Epithelial cell of prostate (primary cell): ENCODE data around the gene KCNK4.
"Not testable (repeated sequence)": the region's sequence is repeated elsewhere in the genome, so short reads cannot be mapped to it uniquely, and the experiment has no call there.

Experiments used
- DNase-seq: peaks from one replicate; pipeline ENCODE4 v3.0.0-alpha.2; 2011; ENCODE audit warnings: low read depth, low spot score
- H3K27ac ChIP-seq: fragments of 450-650 bp; 2 replicates; pipeline ENCODE4 v1.5.1; 2017; ENCODE audit warnings: mild to moderate bottlenecking

KCNK4 gene

DNA sequence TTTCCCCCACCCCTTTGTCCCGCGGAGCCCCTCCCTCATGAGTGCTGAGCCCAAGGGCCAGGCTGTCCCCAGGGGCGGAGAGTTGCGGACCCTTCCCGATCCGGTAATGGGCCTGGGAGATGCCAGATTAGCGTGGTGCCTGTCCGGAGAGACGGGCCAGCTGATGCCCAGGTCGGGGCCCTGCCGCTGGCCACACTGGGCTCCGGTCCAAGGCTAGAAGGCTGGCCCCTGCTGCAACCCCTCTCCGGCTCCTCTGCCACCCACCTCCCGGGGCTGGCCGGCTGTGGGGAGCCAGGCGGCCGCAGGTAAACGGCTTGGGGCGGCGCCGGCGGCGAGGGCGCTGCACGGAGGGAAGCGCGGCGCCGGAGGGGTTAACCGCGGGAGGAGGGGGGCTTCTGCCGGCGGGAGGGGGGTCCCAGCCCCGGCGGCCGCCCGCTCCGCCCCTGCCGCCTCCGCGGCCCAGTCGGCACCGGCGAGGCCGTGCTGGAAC, at the start of gene KCNK4:
KCNK4 (plus strand) TSS at position 41 of the 490 bp plus-strand sequence. CDS start 1,717 bp downstream, outside the sequence.
- no peak within 1 kb of the TSS for H3K27ac ChIP-seq
- no peak for DNase-seq

DNA sequence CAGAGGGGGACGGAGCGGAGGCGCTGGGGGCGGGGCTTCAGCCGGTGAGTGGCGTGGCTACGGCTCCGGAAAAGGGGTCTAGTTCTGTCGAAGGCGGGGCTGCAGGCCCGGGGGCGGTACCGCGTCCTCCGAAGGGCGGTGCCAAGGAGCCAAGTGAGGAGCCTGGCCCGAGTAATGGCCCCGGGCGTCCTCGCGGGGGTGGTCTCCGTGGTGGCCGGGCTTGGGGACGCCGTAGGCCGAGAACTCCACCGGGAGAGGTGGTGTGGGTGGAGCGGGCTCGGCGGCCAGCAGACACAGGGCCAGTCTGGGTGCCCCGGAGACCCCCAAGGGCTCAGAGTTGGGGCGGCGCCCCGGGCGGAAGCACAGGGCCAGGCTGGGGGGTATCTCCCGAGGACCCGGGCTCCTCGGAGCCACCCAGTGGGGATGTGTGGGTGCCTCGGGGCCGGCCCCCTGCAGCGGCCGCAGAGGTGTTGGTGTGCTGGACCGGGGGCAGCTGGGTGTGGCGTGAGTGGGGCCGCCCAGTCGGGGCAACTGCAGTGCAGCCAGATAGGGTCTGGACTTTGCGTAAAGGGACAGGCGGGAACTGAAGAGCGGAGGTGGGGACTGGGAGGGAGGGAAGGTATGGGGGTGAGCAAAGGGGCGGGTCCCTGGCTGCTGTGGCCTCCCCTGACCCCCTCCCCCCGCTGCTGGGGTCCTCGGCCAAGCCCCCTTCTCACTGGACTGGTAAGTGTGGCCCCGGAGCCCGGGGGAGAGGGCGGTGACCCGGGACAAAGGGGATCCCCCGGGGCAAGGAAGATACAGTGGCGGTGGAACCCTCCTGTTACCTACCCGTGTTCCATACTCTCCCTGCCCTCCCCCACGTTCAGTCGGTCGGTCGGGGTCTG, 49.4 kb upstream of the KCNK4 start:
- no peak for DNase-seq
- H3K27ac ChIP-seq, result peak overlapping the region; percentile 99

DNA sequence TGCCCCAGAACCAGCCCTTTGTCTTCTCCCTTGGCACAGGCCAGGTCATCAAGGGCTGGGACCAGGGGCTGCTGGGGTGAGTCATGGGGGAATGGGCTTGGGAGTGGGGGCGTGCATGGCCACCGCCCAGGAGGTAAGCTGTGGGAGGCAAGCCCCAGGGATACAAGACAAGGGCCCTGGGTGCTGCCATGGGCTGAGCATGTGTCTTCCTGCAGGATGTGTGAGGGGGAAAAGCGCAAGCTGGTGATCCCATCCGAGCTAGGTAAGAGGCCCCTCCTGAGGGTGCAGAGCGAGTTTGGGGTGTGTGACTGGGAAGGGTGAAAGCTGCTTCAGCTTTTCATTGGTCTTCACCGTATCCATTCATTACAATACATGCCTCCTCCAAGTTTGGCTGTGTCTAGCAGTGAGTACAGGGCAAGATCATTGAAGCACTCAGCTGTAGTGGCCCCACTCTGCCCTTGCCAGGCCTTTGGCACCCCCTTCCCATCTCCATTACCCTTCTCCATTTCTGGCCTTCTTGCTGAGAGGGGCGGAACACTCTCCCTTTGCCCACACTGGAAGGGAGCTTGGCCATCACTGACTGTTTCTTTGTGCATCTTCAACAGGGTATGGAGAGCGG, 47.8 kb upstream of the KCNK4 start:
- H3K27ac ChIP-seq, result peak overlapping the region; percentile 99
- no peak for DNase-seq

DNA sequence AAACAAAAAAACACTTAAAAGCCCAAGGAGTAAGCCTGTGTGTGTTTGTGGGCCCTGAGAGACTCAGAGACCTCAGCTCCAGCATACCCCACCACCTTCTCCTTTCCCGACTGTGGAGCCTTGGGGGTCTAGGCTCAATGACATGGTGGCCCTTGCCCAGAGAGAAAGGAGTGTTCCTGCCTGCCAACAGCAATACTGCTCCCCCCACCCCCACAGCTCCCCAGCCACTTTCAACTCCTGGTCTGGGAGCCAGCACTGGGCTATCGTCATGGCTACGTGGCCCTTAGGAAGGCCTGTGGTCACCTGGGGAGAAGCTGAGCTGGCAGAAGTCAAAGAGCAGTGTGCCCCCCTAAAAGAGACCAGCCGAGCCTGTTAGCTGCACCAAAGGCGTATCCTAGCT, 47.0 kb upstream of the KCNK4 start:
- no peak for DNase-seq
- H3K27ac ChIP-seq, result peak overlapping the region; percentile 99

DNA sequence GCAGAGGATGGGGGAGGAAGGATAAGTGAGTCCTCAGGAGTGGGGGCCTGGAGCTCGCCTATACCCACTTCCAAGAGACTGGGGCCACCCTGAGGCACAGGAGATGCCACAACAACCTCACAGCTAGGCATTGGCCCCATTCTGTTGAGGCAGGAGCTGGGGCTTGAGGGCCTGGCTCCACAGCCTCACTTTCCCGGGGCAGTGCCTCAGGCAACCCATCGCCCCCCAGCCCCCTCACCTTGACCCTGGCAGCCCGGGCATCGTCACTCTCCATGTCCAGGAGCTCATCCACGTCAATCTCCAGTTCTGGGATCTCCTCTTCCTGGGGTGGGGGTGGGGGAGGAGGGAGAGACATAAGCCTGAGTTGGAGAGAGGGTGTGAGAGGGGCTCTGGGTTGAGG, 46.1 kb upstream of the KCNK4 start:
- H3K27ac ChIP-seq, result peak overlapping the region; percentile 99
- DNase-seq, result no peak

DNA sequence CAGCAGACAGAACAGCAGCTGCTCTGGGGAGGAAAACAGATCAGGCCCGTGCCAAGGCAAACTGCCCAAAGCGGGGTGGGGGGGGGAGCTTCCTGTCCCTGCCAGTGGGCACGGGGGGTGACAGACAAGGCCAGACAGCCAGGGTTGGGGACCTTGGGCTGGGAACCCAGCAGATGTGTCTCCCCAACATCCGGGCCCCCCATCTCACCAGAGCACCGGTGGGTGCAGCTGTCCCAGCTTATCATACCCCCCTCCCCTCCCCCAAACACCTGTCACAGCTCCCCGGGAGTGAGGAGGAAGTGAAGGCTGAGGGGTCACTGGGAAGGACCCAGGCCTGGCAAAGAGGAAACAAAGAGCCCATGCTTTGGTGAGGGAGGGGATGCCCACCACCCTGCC, 45.7 kb upstream of the KCNK4 start:
- no peak for DNase-seq
- peak overlapping the region; percentile 99 for H3K27ac ChIP-seq

DNA sequence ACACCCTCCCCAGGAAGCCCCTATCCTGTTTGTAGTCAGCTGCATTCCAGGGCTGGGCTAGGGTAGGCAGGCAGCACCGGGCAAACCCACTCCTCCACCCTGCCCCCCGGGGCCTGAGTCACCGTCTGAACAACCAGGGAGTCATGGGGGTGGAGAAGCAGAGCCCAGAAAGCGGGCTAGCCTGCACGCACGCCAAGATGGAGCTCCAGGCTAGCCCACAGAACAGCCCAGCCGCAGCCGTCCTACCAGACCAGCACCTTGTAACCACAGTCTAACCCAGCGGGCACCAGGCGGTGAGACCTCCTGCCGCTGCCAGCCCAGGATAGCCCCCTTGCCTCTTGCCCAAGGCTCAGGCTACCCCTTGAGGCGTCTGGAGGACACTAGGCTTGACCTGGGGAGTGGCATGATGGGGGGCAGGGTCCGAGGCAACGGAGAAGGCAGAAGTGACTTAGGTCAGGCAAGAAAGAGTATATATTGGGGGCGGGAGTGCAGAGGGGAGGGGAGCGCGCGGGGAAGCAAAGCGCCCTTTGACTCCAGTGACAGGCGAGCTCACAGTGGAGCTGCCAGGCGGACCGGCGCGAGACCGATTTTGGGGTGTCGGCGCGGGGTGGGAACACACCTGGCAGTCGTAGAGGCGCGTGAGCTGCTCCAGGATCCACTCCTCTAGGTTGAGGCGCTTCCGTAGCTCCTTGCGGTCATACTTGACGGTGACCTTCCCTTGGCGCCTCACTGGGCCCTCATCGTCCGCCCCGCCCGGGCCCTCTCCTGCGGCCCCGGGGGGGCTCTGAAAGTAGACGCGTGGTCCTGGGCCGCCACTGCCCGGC, 45.1 kb upstream of the KCNK4 start:
- DNase-seq, result peak; percentile 95
- H3K27ac ChIP-seq, result peak overlapping the region; percentile 99

DNA sequence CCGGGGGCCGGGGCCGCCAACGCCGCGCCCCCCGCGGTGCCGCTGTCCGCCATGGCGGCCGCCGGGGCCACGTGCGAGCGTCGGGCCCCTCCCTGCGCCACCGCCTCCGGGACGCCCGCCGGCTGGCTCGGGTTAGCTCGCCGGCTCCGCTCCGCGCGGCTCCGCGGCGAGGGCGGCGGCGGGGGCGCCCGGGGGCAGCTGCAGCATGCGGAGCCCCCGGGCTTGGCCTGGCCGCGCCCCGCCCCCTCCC, 44.6 kb upstream of the KCNK4 start:
- peak overlapping the region; percentile 99 for H3K27ac ChIP-seq

DNA sequence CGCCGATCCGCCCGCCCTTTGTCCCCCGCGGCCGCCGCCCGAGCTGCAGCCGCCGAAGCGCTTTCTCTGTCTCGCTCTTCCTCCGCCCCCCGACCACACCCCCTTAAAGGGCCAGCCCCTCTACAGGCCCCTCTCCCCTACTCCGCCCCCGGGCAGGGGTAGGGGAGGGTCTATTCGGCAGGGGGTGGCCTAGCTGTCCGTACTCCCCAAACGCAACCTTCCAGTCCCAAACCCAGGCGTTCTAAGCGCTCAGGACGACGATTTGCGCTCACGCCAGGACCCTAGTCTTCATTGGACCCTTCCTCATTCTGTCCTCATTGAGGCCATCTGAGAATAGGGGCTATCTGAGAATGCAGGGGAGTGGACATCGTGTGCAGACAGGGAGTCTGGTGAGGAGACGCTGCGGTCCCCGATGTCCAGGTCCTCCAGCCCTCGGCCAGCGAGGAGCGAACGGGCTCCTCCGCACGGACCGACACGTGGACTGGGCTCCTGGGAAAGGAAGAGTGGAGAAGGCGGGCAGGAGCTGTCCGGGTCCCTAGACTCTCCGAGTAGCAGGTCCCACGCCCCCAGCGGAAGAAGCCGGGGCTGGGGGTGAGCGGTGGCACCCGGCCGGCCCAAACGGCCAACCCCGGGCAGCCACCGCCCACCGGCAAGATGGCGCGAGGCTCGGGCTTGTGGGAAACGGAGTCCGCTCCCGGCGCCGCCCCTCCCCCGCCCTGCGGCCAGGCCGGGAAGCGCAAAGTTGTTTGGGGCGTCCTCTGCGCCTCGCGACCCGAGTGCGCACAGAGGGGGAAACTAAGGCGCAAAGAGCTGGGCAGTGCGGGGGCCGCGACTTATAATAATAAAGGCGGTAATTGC, 44.0 kb upstream of the KCNK4 start, which contains the start of gene PPP1R14B:
PPP1R14B (minus strand) TSS at position 73 of the 858 bp plus-strand sequence. CDS start 270 bp downstream, outside the sequence.
- no peak for DNase-seq
- H3K27ac ChIP-seq, result peak within 1 kb of the TSS; percentile 99

More for the DNA sequence above, 44.6 kb upstream of the KCNK4 start:
- DNase-seq, result not testable (repeated sequence)

DNA sequence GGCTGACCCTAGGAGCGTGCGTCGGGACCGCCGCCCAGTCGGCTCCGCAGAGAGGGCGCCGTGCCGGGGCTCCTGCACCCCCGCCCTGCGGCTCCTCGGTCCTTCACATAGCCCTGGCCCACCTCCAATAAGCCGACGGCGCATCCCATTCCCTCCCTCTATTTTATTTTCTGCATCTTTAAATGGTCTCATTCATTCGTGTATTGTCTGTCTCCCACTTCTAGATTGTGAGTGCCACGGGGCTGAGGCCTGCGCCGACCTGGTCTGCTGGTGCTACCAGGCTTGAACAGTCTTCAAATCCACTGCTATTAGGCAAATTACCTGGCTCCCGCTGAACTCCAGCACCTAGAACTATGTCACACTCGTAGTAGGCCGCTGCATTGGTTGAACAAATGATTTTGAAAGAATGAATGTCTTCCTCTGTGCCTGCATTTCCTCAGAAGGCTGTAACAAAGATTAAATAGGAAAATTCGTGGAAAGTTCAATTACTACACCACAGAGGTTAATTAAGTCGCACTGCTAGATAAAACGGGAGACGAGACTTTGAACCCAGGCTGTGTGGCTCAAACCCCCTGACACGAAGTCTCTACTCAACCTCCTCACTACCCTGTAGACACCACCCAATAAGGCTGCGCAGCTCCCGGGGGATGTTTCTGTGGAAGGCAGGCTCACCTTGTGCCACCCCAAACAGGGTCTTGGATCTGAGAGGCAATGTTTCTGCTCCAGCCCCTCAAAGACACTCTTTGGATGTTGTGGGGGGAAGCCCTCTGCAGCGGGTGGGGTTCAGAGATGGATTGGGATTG, 43.2 kb upstream of the KCNK4 start:
- no peak for DNase-seq
- H3K27ac ChIP-seq, result peak overlapping the region; percentile 99

DNA sequence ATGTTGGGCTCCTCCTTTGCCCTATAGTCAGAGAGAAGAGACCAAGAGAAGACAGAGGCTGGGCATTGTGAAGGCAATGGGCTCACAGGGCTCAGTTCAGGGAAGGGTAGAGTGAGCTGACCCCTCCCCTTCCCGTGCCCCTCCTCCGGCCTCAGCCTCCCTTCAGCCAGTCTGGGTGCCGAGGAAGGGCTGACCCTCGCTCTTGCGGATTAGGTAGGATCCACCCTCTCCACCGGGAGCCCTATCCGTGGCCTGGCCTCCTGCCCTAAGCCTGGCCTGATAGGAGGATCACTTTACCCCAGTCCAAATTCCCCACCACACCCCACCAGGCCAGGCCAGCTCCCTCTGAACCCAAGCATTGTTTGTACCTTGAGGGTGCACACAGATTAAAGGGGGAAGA, 42.5 kb upstream of the KCNK4 start:
- DNase-seq, result no peak
- no peak overlapping the region for H3K27ac ChIP-seq

DNA sequence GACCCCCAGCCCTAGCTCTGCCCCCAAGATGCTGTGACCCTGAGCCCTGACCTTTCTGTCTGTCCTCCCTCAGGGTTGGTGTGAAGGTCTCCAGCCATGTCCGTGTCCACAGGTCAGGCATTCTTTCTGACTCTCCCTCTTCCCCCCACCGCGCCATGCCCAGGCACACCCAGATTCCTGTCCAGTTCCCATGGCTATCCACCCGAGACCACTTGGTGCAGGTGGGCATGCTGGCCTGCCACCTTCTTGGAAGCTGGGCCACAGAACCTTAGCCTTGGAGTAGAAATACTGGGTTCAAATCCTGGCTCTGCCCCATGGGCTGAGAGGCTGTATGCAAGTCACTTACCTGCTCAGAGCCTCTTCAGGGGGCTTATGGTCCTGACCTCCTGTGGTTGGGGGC, 42.1 kb upstream of the KCNK4 start:
- no peak for DNase-seq
- H3K27ac ChIP-seq, result no peak overlapping the region

DNA sequence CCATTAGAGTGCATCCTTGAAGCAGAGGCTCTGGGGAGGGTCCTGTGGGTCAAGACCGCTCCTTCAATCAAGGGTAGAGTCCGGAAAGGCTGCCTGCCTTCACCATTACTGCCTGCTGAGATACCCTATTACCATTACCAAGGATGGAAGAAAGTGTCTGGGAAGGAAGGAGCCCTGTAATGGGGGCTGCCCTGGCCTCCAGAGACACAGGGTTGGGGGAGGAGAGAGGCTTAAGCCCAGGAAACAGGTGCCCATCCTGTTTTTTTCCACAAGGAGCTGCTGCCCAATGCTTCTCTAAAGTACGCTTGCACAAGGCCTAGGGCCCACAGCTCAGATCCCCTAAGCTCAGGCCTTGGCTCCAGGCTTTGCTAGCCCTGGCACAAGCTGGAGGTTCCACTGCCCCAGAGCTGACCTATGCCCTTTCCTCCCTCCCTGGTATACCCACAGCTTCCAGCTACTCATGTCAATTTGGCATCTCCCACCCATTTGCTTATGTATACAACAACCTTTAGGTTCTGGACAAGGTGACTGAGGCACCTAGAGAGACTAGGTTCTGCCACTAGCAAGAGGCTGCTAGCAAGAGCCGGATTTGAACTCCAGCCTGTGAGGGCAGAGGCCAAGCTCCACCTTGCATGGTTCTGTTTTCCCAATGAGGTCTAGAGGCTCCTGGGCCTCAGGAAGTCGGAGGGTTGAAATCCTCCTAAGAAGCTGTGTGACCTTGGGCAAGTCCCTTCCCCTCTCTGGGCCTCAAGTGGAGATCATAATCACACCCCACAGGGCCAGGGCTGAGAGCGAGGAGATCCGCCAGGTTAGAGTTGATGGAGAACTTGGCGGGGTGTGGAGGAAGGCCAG, 41.3 kb upstream of the KCNK4 start:
- DNase-seq, result no peak
- no peak overlapping the region for H3K27ac ChIP-seq

DNA sequence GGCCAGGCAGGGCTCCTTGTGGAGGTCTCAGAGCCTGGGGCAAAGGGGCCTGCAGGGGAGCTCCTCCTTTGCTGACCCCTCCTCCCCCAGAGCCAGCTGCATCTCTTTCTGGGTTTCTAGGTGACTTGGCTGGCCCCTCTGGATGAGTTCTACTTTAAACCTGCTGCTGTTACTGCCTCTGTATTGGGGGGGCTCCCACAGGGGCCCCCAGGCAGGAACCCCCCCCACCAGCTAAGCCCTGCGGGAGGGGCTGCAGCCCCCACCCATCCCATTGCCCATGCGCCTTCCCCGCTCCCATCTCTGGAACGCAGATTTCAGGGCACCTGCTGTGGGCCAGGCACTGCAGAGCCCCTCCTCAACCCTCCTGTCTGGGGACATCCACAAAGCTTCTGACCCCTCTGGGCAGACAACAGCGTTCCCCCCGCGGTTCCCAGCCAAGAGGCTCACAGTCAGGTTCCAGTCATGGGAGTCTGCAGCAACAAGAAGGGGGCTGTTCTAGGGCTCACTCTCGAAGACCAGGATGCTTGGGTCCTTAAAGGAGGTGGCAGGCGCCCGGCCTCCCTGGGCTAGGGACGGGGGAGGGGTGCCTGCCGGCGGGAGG, 40.6 kb upstream of the KCNK4 start:
- no peak for DNase-seq
- no peak overlapping the region for H3K27ac ChIP-seq

DNA sequence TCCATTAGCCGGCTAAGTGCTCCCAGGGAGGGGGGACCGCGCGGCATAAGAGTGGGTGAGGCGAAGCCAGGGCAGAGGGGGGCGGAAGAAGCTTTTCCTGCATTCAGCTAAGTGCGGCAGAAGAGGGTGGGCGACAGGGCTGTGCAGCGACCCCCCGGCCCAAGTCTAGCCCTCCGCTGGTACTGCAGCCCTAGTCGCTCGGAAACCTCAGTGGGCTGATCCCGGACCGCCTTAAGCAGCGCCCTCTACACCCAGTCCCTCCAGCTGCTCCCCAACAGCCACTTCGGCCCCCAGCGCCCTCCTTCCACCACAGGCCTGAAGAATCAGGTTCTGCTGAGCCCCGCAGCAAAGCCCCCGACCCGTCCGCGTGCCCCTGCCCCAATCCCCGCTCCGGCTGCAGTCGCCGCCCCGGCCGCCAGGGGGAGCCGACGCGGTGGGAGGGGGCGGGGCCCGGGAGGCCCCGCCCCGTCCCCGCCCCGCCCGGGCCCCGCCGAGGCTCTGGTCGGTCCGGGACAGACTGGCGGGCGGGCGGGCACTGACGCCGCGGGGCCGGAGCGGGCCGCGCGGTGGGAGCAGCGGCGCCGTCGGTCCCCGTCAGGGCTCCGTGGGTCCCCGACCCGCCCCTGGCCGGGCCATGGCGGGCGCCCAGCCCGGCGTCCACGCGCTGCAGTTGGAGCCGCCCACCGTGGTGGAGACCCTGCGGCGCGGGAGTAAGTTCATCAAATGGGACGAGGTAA, 39.9 kb upstream of the KCNK4 start, which contains the start of gene PLCB3:
PLCB3 (plus strand) TSS at position 515 of the 737 bp plus-strand sequence; CDS start at position 635, 120 bp downstream.
- DNase-seq, result no peak
- peak within 1 kb of the TSS; percentile 71 for H3K27ac ChIP-seq

DNA sequence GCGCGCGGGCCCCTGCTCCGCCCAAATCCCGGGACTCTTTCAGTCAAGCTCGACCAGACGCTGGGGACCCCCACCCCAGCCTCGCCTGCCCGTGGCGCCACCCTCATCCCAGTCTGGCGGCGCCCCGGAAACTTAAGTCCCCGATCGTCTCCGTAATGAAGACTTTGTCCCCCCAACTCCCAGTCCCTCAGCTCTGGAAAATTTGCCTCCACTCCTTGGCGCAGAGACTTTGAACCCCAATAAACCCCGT, 39.4 kb upstream of the KCNK4 start:
- peak overlapping the region; percentile 71 for H3K27ac ChIP-seq
- DNase-seq, result no peak
